ENCODE results near the gene ATP6V1G1. TPM values are rescaled to one million over a fixed set of nuclear protein-coding genes. Genes with fewer than 3 reads are reported as not detected.

Gene ATP6V1G1
- polyA plus RNA-seq, 1 experiment, result 138 TPM

- Histone ChIP-seq H3K9me3 (ENCODE audit: control insufficient read depth, insufficient read depth, low read length) (peaks cover 6% of the 10 kb centered on the region; the same call in 1 of the 2 replicates), H3K27ac (ENCODE audit: low read depth, low read length) (peak overlapping the region; percentile 81), H3K27me3 (ENCODE audit: control insufficient read depth, insufficient read depth, low read length) (peaks cover 5% of the 10 kb centered on the region), H3K4me3 (ENCODE audit: low read depth, low read length) (peak overlapping the region; percentile 97)
- ChIA-PET CTCF (interaction anchor here (1.1 to 2.2 kb wide), 4 partner anchors 11 to 183 kb away, joined by 3 to 11 read pairs (median 4); no protein-coding TSS in a partner anchor), POLR2A (interaction anchor here (0.7 to 3.3 kb wide), 11 partner anchors 12 to 85 kb away, joined by 3 to 36 read pairs (median 8); partner anchors contain the start of genes TMEM268 and WHRN)
- DNase-seq (ENCODE audit: low read depth, low spot score), result no peak
- TF ChIP-seq CTCF (IDR thresholded peaks at IDR 0.05; ENCODE audit: low read depth, low read length), result no peak
These were observed 641 bp downstream of the ATP6V1G1 start for GRCh38 chr9:114588210-114588609.

- H3K4me3 ChIP-seq (ENCODE audit: low read depth, low read length), result peak overlapping the region; percentile 97
- peak overlapping the region; percentile 81 for H3K27ac ChIP-seq (ENCODE audit: low read depth, low read length)
- H3K9me3 ChIP-seq (ENCODE audit: control insufficient read depth, insufficient read depth, low read length), result peaks cover 6% of the 10 kb centered on the region; the same call in 1 of the 2 replicates
- no peak for TF ChIP-seq CTCF (IDR thresholded peaks at IDR 0.05; ENCODE audit: low read depth, low read length)
- ChIA-PET POLR2A (interaction anchor here (1.2 to 3.3 kb wide), 4 partner anchors 11 to 86 kb away, joined by 4 to 36 read pairs (median 13); partner anchors contain the start of genes TMEM268 and WHRN), CTCF (interaction anchor here (1.1 to 2.2 kb wide), 3 partner anchors 12 to 101 kb away, joined by 3 to 11 read pairs (median 6); no protein-coding TSS in a partner anchor)
- peaks cover 2% of the 10 kb centered on the region for H3K27me3 ChIP-seq (ENCODE audit: control insufficient read depth, insufficient read depth, low read length)
- DNase-seq (ENCODE audit: low read depth, low spot score), result no peak
These were observed 1.3 kb downstream of the ATP6V1G1 start for GRCh38 chr9:114588651-114589526.

GRCh38 chr9:114590328-114590727 is 2.8 kb downstream of the ATP6V1G1 start:
- Histone ChIP-seq H3K27me3 (ENCODE audit: control insufficient read depth, insufficient read depth, low read length) (no peaks in the 10 kb centered on the region), H3K9me3 (ENCODE audit: control insufficient read depth, insufficient read depth, low read length) (peaks cover 6% of the 10 kb centered on the region; the same call in 1 of the 2 replicates), H3K27ac (ENCODE audit: low read depth, low read length) (no peak overlapping the region), H3K4me3 (ENCODE audit: low read depth, low read length) (no peak overlapping the region)
- no peak for DNase-seq (ENCODE audit: low read depth, low spot score)
- ChIA-PET POLR2A (interaction anchor here (0.7 to 0.9 kb wide), 2 partner anchors 17 to 21 kb away, joined by 3 to 4 read pairs; partner anchors contain the start of gene TMEM268), CTCF (interaction anchor here (1.8 kb wide), 1 partner anchor 63 kb away, joined by 6 read pairs; no protein-coding TSS in a partner anchor)
- no peak for TF ChIP-seq CTCF (IDR thresholded peaks at IDR 0.05; ENCODE audit: low read depth, low read length)

GRCh38 chr9:114591291-114591787 is 3.8 kb downstream of the ATP6V1G1 start:
- POLR2A ChIA-PET, result interaction anchor here (0.9 kb wide), 1 partner anchor 21 kb away, joined by 3 read pairs; no protein-coding TSS in a partner anchor
- Histone ChIP-seq H3K4me3 (ENCODE audit: low read depth, low read length) (no peak overlapping the region), H3K9me3 (ENCODE audit: control insufficient read depth, insufficient read depth, low read length) (peaks cover 6% of the 10 kb centered on the region; the same call in 1 of the 2 replicates), H3K27me3 (ENCODE audit: control insufficient read depth, insufficient read depth, low read length) (no peaks in the 10 kb centered on the region), H3K27ac (ENCODE audit: low read depth, low read length) (no peak overlapping the region)
- CTCF ChIA-PET, result interaction anchor here (0.6 to 2.3 kb wide), 4 partner anchors 9 to 62 kb away, joined by 3 to 11 read pairs (median 3); no protein-coding TSS in a partner anchor
- TF ChIP-seq CTCF (IDR thresholded peaks at IDR 0.05; ENCODE audit: low read depth, low read length), result no peak
- DNase-seq (ENCODE audit: low read depth, low spot score), result no peak
